ENCODE data around the gene RBM46.

Gene RBM46, protein sequence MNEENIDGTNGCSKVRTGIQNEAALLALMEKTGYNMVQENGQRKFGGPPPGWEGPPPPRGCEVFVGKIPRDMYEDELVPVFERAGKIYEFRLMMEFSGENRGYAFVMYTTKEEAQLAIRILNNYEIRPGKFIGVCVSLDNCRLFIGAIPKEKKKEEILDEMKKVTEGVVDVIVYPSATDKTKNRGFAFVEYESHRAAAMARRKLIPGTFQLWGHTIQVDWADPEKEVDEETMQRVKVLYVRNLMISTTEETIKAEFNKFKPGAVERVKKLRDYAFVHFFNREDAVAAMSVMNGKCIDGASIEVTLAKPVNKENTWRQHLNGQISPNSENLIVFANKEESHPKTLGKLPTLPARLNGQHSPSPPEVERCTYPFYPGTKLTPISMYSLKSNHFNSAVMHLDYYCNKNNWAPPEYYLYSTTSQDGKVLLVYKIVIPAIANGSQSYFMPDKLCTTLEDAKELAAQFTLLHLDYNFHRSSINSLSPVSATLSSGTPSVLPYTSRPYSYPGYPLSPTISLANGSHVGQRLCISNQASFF

DNA sequence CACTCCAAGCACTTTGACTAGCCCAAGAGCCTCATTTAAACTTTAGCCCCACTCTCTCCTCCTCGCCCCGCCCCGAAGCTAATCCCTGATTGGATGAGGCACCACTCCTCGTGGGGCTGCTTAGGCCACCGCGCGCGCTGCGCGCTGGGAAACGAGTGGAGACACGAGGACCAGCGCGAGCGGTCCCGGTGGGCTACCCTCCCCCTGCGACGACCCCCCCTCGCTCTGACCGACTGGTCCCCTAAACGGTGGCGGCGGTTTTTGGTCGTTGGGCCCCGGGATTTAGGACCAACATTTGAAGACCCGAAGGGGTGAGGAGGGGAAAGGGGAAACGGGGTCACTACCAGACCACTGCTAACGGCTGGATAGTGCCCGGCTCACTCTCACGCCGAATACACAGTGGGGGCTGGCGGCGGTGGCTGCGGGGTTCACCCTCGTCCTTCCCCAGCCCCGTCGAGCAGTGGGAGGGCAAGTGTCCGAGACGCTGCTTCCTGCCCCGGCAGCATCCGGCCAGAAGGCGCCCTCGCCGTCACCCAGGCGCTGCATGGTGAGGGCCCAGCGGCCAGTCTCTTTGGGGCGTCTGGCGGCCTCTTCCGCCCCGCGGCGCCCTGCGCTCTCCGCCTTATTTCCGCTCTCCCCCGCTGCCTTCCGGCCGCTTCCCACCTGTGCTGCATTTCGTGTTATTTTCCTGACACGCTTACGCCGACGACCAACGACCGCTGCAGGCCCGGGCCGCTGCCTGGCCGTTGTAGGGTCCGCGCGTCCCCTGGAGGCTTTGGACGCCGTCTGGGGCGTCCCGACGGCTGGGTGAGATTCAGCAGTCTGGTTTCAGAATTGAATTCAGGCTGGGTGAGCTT, at the start of gene RBM46:
RBM46 (plus strand) TSS at position 147 of the 857 bp plus-strand sequence. CDS start 15,481 bp downstream, outside the sequence.
- no peak for DNase-seq

DNA sequence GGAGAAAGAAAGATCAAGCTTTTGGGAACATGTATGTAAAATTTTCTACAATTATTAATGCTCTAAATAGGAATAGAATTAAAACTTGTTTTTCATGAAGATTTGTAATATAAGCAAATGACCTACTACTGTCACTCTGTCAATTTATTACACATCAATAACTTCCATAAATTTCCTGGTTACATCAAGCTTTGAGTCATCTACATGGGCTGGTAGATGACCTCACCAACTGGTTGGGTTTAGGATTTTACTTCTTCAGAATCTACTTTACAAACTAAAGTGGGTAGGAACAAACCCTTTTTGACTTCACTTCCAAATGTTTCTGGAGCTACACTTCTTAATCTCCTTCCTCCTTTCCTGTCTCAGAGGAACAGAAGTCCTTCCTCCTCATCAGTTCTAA, 49.3 kb upstream of the RBM46 start:
- no peak for DNase-seq

DNA sequence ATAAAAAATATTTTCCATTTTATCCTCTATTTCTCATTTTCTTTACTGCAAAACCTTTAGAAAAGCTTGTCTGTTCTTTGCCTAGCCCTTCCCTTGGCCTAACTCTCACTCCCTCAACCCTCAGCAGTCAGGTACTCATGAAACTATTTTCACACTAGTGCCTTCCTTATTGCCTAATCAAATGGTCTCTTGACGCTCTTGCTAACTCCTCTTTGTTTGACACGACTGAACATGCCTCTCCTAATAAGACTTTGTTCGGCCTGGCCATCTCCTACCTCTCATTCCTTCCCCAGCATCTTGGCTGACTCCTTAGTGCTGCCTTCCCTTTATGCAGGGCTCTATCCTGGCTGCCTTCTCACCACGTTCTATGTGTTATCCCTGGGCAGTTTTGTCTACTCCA, 48.4 kb upstream of the RBM46 start:
- DNase-seq: no peak

DNA sequence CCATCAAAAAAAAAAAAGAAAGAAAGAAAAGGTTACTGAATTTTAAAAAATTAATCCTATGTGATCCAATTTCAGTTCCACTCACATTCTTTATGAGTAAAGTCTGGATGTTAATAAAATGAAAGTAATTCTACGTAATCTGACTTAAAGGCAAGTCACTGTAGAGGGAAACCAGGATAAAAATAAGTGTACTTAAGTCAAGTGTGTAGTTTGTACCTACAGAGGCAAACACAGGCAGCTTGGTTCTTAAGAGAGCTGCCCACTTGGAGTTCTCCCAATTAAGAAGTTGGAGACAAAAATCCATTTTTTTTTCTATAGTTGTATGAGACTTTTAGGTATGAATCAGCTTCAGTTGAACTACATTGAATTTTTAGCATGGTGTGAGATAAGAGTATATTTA, 44.3 kb upstream of the RBM46 start:
- DNase-seq: no peak

DNA sequence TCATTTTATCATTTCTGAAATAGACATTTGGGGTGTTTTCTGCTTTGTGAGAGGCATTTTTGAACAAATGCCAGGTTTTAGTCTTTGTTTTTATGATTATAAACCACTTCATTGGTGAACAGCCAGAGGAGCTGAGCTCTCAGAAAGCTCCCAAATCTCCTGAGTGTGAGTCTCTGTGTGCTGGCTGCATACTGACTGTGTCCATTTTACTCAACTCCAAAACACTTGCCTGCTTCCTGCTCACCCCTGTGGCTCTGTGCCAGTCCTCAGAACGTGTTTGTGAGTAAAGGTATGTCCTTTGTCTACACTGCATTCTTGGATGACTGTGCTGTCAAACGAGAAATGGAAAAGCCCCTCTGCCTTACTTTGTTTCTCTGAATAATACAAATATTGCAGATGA, 42.6 kb upstream of the RBM46 start:
- no peak for DNase-seq

DNA sequence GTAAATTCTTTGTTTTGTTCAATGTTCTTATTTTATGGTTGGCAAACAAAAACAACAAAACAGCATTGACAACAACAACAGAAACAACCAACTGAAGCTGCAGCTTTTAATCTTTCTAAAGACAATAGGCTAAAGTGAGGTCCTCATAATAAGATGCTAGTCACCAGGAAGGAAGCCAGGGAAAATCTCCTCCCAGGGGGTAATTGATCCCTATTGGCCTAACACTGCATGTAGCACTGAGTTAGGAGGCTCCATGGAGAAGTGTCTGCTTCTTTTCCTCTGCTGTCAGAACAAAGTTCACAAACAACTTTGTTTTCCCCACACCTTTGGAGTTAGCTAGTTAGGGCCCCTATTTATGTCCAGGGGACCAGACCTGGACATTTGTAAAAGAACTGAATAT, 42.0 kb upstream of the RBM46 start:
- DNase-seq: no peak

DNA sequence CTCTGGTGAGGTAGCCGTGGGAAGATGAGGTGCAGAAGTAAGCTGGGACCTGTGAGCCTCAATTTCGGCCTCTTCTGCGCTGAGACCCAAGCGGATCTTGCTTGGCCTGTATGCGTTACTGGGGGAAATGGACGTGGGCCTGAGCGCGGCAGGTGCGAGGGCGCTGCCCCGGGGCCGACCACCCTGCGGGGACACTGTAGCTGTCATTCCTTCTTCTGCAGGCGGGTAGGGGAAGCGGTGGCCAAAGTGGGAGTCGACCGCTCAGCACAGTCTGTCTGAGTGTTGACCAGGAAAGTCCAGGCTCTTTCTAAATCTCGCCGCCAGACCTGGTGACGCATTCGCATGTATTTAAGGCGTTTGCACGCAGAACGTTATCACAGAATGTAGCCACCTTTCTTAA, 40.6 kb upstream of the RBM46 start:
- no peak for DNase-seq

DNA sequence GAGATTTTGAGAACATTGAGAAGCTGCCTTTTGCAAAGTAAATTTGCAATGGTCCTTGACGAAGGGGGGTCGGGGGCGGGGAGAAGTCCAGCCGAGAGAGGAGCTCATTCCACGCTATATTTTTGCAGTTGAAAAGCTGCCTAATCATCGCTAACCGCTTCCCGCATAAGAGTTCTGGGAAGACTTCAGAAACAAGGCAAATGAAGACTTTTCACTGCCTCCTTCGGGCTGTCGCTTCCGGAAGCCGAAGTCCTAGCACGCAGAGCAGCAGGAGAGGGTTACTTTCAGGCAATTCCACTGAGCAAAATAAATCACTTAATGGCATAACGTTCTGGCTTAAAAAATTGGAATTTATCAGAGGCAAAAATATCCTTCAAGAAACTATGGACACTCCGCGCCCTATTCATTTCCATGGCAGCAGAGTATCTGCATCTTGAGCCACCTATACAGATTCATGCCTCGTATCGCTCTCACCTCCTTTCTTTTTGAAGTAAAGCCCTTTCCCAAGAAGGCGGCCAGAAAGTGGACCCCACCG, 39.9 kb upstream of the RBM46 start:
- no peak for DNase-seq

DNA sequence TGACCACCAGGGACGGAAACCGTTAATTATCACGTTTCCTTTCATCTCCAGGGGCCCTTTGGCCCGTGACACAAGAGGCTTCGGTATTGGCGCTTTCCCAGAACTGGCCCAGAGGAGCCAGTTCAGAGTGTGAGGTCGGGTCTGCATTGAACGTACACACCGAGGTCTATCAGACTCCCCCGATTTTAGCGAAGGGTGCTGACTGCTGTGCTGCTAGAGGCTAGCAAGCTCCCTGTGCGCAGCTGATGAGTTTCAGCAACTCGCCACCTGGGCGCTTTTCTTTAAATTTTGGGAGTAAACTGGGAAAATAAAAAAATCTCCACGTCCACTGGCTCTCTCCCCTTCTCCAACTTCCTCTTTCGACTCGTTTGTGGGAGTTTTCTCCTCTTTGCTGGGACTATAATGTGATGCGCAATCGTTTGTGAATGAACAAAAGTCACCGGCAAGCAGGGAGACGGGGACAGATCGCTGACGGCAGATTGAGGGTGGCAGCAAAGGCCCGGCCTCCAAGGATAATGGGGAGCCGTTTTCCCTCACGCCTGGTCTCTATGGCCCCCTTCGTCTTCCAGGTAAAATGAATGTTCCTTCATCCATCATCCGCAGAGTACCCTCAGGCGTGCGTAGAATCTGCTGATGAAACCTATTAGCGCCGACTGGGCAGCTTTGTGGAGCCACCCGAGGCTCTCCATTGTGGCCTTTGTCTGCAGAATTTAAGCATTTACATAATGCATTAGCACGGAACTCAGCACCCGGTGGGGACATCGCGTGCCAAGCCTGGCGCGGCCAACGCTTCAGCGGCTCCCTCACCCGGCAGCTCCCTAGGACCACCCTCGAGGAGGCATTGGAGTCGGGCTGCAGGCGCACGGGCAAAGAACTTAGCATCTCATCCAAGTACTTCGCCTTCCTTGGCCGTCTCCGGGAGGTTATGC, 38.9 kb upstream of the RBM46 start:
- no peak for DNase-seq

DNA sequence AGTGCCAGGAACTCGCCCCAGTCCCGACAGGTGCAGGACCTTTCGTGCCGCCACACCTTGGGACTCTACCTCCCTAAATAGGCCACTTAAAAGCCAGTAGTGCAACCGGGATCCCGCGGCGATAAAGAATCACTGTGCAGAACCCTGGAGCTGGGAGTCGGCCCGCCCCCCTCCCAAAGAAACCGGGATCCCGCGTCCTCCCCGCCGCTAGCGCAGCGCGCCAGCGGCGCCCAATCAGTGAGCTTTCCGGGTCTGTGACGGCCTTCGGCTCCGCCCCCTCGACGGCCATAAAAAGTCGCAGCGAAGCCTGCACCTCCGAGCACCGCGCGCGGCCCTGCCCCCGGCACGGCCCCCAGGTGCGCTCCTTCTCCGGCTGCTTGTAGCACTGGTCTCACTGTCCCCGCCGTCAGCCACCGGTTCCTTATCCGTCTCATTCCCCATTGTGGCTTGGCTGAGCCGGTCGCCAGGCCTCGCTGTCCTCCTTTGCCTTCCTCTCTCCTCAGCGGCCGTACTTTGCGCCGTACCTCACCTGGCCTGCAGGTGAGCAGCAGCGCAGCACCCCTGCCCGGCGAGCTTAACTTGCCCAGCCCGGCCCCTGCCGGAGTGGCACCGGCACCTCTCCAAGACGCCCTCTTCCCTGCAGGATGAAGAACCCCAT, 37.3 kb upstream of the RBM46 start, which contains the start of gene LRAT:
LRAT (plus strand) TSS at position 318 of the 658 bp plus-strand sequence; CDS start at position 645, 327 bp downstream.
- DNase-seq: peak; percentile 79

DNA sequence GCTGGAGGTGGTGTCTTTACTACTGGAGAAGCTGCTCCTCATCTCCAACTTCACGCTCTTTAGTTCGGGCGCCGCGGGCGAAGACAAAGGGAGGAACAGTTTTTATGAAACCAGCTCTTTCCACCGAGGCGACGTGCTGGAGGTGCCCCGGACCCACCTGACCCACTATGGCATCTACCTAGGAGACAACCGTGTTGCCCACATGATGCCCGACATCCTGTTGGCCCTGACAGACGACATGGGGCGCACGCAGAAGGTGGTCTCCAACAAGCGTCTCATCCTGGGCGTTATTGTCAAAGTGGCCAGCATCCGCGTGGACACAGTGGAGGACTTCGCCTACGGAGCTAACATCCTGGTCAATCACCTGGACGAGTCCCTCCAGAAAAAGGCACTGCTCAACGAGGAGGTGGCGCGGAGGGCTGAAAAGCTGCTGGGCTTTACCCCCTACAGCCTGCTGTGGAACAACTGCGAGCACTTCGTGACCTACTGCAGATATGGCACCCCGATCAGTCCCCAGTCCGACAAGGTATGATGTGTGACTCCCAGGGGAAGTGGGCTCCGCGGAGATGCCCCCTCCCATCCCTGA, 36.6 kb upstream of the RBM46 start:
- no peak for DNase-seq

DNA sequence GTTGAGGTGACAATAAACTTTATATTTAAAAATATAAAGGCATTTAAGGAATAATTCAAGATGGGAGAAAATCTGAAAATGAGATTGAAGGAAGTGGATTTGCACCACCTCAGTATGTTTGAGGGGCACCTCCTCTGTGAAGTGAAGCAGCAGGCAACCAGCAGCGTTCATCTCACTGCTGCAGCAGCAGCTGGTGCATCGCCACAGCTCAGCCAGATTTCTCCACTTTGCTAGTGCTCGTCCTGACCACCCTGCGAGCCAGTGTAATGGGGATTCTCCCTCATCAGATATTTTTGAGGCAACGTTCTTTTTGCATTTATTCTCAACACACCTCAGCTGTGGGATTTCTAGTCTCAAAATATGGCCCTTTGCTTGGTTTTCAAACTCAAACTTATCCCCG, 23.4 kb upstream of the RBM46 start:
- no peak for DNase-seq

DNA sequence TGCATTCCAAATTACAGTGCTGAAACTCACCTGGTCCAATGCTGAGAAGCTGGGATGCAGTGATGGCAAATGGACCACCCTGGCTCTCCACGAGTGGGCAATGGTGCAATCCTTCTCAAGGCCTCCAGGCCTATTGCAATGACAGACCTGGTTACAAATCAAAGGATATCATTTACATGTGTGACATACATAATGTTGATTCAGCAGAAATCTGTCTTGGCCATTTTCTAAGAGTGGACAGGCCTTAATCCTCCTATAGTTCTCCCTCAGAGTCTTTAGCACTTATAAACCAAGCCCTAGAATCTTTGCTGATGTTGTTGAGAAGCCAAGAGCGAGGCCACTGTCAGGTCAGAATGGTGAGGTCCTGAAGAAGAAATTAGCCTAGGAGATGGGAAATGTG, 20.2 kb upstream of the RBM46 start:
- DNase-seq: no peak

DNA sequence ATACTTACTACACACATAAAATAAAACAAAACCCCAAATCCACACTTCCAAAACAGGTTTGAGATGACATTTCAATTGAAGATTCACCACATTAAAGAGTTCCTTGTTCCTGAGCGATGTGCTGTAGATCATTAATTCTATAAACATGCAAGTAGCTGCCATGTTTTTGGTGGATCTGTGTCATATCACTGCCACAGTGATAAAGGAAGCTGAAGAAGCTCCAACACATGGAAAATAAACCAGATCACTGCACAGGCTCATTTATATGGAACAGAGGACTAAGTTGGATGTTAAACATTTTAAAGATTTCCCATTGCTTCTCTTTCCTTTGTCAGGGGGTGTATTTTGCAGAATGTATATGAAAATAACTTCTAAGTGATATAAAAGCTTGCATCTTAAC, 2.8 kb upstream of the RBM46 start:
- no peak for DNase-seq

DNA sequence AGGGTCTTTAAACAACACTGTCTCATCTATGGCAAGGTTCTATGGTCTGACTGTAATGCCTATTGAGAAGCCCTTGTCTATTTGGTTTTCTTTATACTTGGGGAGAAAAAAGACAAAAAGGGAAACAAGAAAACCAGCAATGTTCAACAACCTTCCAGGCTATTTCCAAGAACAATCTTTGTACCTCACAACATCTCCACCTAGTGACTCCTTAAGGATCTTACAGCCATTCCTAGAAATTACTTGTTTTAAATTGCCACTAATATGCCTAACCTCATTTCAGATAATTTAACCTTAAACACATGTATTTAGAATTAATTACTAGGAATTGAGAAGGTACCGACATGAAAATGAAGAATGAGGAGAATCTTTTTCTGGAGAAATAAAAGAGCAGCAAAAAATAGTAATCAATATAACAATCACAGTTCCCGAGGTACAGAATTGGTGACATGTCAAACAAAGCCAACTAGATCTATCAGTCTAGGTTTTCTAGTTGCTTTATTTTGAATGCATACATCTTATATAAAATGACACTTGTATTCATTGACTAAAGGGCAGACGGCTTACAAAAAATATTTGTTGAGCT, 1.6 kb upstream of the RBM46 start:
- DNase-seq: no peak

DNA sequence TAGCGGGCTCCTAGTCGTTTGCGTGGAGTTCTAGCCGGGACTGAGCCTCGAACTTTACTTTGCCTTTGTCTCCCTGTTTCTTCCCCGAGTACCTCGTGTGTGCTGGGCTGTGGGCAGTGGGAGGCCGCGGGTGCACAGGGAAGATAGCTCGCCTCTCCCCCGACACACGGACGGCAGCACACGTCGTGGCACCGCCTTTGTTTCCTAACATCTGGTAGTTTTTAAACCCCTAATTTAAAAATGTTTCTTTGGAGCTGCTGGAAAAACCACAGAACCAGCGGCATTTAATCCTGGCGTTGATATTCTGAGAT, 866 bp downstream of the RBM46 start:
- DNase-seq: no peak

DNA sequence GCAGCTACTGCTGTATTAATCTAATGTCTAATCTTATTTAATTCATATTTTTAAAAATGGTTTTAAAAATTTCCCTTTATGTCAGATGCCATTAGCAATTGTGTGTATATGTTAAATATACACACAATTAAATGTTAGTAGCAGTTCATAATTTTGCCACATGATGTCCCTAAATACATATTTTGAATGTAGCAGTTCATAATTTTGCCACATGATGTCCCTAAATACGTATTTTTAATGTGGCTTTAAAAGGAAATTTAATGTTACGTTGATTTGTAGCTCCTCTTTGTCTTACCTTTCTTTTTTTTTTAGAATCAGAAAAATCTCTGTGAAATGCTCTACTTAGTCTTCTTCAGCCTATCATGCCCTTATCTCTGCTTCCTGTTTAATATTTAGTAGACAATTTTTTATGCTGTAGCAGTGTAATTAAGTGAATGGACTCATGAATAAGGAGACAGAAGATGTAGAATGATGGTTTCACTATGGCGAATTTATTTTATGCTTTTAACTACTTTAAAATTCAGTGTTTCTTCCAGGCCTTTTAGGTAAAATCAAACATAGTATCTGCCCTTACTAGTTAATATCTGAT, 26.1 kb downstream of the RBM46 start:
- DNase-seq: no peak

DNA sequence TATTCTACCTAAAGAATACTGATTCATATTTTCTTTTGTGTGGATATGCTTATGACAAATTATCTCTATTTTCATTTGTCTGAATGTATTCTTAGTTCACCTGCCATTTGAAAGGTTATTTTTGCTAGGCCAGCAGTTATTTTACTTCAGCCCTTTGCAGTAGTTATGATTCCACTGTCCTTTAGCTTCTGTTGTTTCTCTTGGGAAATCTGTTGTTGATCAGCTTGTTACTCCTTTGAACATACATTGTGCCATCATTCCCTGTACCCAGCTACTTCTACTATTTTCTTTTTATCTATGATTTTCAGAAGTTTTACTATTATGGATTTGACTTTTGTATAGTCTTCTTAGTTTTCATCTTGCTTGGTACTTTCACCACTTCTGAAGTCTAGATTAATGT, 37.2 kb downstream of the RBM46 start:
- no peak for DNase-seq

DNA sequence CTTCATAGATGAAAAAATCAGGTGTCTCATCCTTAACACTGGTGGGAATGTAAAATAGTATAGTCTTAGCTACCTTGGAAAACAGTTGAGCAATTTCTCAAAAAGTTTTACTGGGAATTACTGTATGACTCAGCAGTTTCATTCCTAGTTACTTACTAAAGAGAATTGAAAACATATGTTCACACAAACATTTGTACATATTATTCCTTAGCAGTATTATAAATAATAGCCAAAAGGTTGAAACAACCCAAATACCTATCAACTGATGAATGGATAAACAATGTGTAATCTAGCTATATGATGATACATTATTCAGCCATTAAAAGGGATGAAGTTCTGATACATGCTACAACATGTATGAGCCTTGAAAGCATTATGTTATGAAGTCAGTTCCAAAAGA, 41.7 kb downstream of the RBM46 start:
- no peak for DNase-seq

DNA sequence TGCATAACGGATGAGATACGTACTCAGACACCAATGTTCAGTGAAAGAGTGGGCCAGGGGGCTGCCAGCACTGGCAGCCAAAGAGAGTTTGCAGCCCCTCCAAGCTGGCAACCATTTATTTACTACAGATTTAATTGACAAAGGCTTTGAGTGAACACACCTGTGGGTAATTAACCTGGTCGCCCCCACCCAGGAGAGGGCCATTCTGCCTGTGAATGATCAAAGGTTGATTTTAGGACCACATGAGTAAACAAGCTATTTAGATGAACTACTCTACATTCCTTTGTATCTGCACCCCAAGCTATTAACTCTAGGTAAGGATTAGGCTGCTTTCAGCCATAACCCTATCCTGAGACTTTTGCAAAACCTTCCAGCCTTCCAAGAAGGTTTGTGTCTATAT, 55.0 kb downstream of the RBM46 start:
- no peak for DNase-seq

DNA sequence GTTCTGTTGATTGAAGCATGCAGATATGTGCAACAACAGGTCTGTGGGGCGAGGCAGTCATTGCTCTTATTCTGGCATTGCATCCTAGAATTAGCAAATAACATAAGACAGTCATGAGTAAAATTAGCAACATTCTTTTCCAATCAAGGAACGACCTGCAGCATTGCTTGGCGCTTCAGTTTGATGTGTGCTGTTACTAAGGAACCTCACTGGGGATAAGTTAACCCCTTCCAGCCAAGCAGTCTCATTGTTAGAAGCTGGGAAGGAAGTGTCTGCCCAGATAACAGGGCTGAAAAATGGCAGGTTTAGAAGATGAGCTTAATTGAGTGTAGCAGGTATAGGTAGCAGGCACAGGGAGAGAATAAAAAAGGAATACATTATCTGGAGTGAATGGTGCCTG, 55.4 kb downstream of the RBM46 start:
- no peak for DNase-seq
